Cerebellar cortex (tissue), 1 donor: ENCODE results near the gene SLC7A14.
"Not testable (repeated sequence)": the region's sequence is repeated elsewhere in the genome, so short reads cannot be mapped to it uniquely, and the experiment has no call there.

Experiments used
- DNase-seq: peaks from one replicate; pipeline ENCODE4 v3.0.0-alpha.2; 2015; ENCODE audit warnings: low spot score

SLC7A14 gene

DNA sequence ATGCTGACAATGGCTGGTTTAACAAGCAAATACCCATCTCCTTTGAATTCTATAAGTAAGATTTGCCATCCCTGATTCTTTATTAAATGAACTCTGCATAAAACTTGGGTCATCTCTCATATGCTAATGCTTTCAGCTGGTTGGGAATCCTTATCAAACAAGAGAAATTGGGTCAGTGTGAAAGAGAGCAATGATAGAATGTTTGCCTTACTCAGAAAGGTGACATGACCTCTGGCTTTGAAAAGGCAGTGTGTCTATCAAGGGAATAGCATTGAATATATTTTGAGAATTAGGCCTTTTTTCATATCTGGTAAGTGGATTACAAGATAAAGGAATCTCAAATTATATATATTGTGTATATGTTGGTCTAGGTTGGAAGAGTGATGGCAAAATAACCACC is 8.7 kb upstream of the SLC7A14 start:
- no peak for DNase-seq

DNA sequence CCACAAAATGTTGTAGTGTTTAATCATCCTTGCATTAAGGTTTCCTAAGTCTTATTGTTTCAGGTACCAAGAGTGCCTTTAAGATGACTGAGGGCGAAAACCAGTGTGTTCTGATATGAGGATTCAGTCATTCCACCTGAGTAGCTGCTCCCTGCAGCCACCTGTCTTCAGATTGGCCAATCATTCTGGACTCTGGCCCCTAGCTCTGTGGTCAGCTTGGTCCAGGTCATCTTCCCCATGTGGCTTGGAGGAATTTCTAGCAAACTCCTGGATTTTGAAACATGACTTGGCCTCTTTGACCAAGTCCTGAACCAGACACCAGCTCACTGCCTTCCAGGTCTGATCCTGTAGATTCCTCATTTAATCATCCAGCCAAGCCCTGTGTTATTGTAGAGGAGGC is 7.8 kb upstream of the SLC7A14 start:
- DNase-seq = no peak

DNA sequence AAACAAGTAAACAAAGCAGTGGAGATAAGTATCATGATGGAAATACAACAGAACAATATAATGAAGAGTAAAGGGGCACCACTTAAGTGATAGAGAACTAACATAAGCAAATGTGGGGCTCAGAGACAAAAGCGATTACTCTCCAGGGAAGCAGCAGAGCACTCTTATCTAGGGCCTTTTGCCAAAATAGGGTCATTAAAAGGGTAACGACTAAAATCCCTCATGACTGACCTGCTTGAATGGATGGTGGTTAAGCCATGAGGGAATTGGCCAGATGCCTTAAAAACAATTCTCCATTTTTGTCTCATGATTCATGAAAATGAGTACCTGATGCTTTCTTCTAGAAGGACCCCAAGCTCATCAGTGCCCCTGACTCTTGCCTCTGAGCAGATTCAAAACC is 3.2 kb upstream of the SLC7A14 start:
- DNase-seq = no peak

DNA sequence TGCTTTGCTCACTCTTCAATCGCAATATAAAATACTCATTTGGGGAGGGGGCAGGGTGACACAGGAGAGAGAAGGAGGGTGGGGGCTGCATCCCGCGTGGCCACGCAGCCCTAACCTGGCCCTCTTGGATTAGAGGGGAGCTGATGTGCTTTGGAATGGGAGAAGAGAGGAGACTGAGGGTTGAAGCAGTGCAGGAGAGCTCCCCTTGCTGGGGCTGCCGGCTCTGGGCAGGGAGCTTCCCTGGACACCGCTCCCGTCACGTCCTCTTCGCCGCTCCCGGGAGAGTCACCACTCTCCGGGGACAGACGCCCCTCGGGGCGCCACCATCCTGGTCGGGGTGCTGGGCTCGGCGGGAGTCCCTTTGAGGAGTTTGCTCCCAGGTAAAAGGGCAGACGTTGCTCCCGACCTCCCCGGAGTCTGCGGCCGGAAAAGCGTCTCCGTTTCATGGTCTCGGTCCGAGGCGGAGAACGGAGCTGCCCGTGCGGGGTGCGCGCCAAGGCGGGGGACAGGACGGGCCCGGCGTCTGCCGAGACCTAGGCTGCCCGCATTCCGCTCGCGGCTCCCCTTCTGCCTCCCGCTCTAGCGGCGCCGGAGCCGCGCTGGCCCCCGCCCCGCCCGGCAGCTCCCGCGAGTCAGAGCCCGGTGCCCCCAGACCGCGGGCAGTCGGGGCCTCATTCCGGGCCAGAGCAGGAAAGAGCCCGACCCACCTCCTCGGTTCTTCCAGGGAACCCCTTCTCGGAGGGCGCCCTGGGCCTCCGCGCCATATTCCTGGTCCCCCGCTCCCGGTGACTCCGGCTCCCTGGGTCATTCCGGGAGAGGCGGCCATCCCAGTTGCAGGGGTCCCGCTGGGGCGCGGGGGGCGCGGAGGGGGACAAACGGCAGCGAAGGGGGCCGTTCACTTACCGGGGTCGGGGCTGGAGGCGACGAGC is 603 bp downstream of the SLC7A14 start:
- DNase-seq = peak; percentile 51

DNA sequence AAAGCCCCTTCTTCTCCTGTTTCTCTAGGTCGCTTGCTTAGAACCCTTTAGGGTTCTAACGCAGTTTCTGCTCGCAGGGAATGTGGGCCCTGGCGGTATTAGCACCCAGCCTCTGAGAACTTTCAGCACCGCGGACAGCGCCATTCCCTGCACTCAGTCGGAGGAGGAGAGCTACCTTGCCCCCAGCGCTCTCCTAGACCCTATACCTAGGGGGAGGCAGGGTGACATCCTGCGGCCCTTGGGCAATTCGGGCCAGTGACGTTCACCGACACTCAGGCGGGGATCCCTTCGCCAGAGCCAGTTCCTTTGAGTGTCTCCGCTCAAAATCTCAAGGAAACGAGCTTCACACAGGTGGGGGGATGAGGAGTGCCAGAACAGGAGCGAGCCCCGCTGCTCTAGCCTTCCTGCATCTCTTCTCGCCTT is 1.3 kb downstream of the SLC7A14 start:
- DNase-seq = peak; percentile 64

DNA sequence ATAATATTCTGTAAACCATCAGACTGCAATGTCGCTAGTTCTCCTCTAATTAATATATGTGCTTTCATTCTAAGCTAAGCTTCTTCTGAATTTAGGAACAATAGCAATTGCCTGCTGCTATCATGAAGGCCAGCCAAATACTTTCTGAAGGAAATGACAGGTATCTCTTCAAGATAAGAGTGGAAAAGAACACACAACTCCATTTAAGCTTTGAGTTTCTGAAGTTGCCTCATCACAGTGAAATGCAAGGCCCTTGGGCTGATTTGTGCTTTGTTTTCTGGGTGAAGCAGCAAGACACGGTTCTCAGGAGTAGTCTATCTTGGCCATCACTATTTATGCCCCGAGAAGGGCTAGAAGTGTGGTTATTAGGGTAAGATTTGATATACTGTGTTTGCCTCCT is 6.2 kb downstream of the SLC7A14 start:
- no peak for DNase-seq

DNA sequence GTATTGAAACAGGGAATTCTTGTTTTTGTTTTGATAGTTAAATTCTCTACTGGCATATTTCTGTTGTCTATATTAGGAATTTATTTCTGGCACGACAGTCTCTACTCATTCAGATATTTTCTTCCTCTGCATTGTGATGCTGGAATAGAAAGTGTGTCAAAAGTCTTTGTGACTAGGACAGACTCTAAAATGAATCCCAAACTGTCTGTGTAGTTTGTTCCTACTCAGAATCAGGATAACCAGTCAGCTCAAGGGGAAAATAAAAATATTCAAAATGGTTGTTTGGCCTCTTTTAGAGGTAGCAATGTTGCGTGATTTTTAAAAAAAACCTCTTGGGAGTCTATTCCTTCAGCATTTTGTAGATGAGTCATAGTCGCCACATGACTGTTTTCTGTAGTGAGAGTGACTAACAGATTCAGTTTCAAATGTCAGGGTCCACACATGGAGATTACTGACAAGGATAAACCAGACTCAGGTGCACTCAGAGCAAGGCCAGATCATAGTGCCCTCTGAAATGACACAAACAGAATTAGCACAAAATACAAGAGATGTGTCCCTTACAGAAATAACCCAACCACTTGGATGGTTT is 13.1 kb downstream of the SLC7A14 start:
- DNase-seq = no peak

DNA sequence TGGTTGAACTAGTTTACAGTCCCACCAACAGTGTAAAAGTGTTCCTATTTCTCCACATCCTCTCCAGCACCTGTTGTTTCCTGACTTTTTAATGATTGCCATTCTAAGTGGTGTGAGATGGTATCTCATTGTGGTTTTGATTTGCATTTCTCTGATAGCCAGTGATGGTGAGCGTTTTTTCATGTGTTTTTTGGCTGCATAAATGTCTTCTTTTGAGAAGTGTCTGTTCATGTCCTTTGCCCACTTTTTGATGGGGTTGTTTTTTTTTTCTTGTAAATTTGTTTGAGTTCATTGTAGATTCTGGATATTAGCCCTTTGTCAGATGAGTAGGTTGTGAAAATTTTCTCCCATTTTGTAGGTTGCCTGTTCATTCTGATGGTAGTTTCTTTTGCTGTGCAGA is 18.3 kb downstream of the SLC7A14 start:
- DNase-seq = not testable (repeated sequence)

DNA sequence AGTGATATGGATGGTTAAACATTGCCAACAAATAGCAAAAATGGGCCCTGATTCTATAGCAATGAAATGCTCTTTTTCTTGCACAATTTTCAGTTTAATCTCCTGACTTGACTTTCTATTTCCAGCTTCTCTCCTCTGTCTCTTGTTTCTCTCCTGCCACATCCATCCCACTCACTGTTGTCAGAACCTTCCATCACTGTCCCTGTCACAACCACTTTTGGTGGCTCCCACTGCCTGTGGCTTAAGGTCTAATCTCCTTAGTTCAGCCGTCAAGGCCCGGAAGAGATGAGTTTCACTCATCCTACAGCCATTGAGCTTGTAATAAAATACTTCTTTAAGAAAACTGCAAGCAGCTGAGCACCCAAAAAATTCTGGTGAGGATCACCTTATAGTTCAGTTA is 19.5 kb downstream of the SLC7A14 start:
- DNase-seq = no peak

DNA sequence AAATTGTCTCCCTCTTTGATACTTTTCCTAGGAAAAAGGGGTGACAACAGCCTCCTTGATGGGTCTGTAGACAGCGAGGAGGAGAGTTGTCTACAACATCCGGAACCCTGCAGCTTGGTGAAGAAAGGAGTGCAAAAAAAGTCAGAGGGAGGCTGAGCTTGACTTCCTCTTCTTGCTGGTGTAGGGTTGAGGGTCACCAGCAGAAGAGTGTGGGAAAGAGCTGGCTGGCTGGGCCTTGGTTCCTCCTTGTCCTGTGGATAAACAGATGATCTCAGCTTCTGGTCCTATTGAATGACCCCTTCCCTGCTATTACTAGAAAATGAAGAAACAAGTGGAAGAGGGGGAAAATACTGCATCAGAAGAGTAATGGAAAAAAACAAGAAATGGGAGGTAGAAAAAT is 20.4 kb downstream of the SLC7A14 start:
- no peak for DNase-seq

DNA sequence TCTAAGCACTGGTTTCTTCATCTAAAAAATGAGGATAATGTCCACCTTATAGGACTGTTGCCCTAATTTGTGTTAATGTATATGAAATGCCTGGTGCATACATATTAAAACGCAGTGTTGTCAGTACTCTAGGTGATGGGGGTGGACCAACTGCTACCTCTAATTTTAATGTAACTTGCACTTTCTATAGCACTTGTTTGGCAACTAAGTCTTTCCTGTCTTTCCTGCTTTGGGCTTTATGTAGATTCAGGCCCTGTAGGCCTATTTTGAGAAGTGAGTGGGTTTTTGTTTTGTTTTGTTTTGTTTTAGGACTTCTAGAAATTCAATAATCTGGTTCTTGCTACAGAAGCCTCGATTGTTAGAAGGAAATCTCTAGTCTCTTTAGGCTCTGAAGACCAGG is 21.2 kb downstream of the SLC7A14 start:
- no peak for DNase-seq

DNA sequence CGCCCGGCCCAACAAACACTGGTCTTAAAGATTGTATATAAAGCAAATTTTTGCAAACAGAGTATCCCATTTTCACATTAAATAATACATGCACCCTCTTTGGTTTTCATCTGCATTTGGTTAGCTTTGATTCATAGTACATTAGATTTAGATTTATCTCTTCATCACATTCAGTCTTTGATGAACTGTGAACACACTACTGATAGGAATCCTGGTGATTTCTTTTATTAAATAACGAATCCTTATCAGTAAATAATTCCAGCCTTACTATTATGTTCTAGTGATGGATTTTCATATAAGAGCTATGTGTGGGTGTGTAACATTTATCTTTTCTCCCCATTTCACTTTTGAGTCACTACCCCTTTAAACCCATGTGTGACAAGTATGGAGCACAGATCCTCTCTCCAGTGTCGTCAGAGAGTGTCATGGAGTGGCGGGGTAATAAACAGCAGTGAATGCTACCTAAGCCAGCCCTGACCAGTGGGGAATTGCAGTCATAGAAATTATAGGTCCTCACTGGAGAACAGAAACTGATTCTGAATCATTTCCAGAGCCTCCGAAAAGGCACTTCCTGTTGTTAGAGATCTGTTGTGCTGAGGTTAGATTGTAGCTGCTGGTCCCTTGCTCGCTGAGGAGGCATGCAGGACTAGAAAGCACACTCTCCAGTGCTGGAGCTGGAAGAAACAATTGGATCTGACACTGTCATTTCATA is 22.0 kb downstream of the SLC7A14 start:
- no peak for DNase-seq

DNA sequence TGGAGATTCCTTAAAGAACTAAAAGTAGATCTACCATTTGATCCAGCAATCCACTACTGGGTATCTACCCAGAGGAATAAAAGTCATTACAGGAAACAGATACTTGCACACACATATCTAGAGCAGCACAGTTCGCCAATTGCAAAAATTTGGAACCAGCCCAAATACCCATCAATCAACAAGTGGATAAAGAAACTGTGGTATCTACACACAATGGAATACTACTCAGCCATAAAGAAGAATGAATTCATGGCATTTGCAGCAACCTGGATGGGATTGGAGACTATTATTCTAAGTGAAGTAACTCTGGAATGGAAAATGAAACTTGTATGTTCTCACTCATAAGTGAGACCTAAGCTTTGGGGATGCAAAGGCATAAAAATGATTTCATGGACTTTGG is 23.8 kb downstream of the SLC7A14 start:
- no peak for DNase-seq

DNA sequence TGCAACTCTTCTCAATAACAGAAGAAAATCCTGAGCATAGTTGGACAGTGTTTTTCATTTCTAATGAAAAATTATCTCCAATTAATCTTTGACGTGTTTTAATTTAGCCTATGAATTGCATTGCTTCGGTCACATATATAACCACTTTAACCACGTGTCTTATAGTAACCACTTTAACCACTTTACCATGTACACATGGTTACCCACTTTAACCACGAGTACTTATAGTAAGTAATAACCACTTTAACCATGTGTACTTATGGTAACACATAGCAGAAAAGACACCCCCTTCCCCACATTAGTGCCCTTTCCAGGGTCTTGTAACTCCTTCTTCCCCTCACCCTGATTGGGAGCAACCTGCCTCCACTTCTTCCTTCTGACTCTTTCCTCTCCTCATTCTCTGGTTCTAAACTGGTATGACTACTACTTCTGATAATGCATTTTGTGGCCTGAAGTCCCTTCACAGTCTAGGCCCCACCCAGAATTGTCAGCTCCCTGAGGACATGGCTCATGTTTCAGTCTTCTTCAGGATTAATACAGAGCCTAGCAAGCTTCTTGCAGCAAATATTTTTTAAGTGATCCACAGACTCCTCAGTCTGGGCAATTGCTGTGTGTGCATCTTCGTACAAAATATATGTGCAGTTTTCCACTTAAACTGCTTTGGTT is 25.0 kb downstream of the SLC7A14 start:
- no peak for DNase-seq

DNA sequence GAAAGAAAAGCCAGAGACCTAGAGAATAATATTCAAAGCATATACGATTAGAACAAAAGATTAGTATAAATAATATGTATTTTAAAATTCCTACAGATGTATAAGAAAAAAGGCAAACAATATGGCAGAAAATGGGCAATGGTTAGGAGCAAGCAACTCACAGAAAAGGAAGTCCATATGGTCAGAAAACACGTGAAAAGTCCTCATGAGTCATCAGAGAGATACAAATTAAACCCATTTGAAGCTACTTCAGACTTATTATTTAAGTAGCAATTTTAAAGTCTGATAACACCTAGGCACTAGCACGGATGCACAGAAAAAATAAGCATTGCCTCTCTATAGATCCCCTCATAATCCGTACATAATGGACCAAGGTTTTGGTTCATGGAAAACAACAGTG is 25.6 kb downstream of the SLC7A14 start:
- DNase-seq = no peak

DNA sequence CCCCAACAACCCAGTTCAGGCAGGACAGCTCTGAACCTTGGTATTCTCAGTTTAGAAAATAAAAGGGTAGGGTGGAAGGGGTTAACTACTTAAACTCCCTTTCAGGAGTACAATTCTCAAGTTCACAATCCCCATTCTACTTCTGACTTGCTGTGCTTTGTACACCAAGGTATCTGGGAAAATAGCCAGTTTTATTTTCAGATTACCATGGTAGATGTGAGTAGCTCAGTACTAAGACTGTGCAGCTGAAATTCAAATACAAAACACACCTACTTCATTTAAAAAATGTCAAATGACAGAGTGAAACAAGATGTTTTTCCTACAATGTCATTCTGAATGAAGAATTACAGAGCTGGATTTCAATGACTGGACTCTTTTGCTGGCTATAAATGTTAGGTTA is 27.4 kb downstream of the SLC7A14 start:
- no peak for DNase-seq

DNA sequence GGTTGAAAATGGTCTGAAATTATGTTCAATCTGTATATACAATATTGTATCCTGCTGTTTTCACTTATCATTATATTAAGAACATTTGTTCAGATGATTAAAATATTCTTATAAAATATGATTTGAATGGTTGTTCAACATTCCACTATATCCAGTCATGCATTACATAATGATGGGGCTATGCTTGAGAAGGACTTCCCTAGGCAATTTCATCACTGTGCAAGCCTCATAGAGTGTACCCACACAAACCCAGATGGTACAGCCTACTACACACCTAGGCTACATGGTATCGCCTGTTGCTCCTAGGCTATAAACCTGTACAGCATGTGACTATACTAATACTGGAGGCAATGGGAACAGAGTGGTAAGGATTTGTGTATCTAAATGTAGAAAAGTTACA is 30.5 kb downstream of the SLC7A14 start:
- DNase-seq = no peak

DNA sequence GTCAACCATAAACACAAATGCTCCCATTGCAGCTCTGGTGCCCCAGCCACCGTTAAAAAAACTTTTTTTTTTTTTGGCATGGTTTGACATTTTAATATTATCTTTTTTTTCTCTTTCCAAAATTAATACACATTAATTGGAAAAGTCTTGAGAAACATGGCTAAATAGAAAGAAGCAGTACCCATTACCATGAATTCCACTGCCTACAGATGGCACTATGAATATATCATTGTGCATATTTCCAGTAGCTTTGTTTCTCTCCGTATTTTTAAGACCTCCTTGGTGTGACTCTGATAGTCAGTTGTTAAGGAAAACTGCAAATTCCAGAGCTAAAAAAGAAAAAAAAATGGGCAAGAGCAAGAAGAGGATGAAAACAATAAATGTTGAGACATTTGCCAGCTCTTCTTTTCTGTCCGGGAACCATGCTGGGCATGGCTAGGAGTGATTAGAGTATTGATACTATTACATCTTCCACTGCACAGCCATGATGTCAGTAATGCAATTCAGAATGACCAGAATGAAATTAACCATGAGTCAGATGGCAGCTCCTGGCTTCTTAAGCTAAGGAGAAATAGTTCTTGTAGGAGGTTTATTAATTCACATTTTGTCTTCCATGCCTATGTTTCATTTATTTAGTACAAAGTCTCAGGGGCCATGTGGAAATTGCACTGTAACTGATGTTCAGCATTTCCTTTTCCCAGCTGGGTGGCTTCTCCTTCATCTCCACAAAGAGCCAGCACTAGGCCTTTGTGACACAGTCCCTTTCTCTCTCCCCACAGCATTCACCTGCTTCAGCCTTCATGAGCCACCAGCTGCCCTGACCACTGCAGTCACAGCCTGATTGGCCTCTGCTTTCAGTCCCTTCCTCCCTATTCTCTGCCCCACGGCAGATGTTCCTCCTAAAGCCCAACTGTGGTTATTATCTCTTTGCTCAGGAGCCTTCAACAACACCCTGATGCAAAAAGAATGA is 31.8 kb downstream of the SLC7A14 start:
- no peak for DNase-seq

DNA sequence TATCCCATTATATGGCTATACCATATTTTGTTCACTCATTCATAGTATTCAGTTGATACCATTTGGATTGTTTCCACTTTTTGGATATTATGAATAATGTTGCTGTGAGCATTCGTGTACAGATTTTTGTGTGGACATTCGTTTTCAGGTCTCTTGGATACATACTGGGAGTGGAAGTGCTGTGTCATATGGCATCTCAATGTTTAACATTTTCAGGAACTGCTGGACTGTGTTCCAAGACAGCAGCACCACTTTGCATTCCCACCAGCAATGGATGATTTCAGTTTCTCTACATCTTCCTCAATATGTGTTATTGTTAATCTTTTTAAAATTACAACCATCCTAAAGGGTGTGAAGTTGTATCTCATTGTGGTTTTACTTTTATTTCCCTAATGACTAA is 34.6 kb downstream of the SLC7A14 start:
- no peak for DNase-seq

DNA sequence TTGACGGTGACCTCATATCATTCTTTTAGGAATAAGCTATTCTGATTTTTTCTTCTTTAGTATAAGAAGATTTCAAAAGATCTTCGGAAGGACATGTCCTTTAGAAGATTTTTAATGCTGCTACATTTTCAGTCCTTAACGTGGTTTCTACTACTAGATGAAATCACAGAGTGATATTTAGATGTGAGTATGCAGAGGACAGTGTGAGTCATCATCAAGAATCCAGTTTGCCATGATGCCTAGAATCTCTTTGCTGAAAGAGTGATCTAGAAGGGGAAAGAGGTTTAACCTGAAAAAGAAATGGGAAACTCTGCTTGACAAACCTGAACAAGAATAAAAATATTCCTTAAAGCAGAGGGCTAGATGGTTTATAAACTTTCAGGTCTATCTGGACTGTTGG is 43.2 kb downstream of the SLC7A14 start:
- no peak for DNase-seq

DNA sequence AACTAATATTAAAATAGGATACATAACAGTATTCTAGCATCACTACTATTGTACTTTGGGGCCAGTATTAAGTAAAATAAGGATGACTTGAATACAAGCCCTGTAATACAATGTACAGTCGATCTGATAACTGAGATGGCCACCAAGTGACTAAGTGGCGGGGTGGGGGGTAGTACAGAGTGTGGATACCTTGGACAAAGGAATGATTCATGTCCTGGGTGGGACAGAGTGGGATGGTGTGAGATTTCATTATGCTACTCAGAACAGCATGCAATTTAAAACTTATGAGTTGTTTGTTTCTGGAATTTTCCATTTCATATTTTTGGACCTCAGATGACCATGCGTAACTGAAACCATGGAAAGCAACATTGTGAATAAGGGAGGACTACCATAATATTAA is 46.0 kb downstream of the SLC7A14 start:
- DNase-seq = no peak
